GM10248 (cell line): Measurements from ENCODE around the gene PHEX.

Source experiments
- CTCF ChIA-PET: fragments of 300-600 bp; sonication (Branson Sonifier 250); formaldehyde crosslinking; extraction: SDS; loops from one replicate; lab custom pipeline; 2021; ENCODE audit warnings: antibody characterized with exemption; lab: Yijun Ruan, JAX
- POLR2A ChIA-PET: fragments of 350-650 bp; sonication (Branson Sonifier 250); formaldehyde crosslinking; extraction: SDS; loops from one replicate; lab custom pipeline; 2020; ENCODE audit warnings: antibody characterized with exemption; lab: Yijun Ruan, JAX
- DNase-seq: peaks from one replicate; pipeline ENCODE4 v3.0.0; 2012; ENCODE audit errors: extremely low spot score
- TF ChIP-seq, protein P1 (sequence below): IDR thresholded peaks from 2 replicates; pipeline ENCODE4 v1.5.1; 2012; ENCODE audit warnings: mild to moderate bottlenecking, low read depth; ENCODE audit errors: extremely low read depth, missing control alignments, control extremely low read depth

PHEX gene

DNA sequence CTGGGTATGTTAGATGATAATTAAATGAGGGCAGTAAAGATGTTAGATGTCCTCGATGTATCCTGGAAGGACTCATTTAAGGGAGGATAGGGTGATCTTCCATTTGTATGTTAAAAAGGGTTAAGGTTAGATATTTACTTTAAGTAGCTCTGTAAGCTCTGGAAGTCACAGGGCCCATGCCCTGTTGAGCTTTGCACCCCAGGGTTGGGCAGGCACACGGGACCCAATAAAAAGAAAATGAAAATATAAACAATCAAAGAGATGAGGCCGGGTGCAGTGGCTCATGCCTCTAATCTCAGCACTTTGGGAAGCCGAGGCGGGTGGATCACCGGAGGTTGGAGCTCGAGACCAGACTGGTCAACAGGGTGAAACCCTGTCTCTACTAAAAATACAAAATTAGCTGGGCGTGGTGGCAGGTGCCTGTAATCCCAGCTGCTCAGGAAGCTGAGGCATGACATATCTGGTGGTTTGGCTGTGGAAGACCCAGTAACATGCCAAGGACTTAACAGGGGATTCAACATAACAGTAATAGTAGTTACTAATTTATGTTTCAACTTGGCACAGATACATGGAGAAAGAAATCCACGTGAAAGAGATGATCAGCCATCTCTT, 16.9 kb upstream of the PHEX start:
- DNase-seq = no peak
- TF ChIP-seq, protein P1, sequence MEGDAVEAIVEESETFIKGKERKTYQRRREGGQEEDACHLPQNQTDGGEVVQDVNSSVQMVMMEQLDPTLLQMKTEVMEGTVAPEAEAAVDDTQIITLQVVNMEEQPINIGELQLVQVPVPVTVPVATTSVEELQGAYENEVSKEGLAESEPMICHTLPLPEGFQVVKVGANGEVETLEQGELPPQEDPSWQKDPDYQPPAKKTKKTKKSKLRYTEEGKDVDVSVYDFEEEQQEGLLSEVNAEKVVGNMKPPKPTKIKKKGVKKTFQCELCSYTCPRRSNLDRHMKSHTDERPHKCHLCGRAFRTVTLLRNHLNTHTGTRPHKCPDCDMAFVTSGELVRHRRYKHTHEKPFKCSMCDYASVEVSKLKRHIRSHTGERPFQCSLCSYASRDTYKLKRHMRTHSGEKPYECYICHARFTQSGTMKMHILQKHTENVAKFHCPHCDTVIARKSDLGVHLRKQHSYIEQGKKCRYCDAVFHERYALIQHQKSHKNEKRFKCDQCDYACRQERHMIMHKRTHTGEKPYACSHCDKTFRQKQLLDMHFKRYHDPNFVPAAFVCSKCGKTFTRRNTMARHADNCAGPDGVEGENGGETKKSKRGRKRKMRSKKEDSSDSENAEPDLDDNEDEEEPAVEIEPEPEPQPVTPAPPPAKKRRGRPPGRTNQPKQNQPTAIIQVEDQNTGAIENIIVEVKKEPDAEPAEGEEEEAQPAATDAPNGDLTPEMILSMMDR = no peak
- CTCF ChIA-PET = interaction anchor here (0.9 kb wide), 1 partner anchor 11 kb away, joined by 3 read pairs; no protein-coding TSS in a partner anchor
- POLR2A ChIA-PET = no interaction called here

DNA sequence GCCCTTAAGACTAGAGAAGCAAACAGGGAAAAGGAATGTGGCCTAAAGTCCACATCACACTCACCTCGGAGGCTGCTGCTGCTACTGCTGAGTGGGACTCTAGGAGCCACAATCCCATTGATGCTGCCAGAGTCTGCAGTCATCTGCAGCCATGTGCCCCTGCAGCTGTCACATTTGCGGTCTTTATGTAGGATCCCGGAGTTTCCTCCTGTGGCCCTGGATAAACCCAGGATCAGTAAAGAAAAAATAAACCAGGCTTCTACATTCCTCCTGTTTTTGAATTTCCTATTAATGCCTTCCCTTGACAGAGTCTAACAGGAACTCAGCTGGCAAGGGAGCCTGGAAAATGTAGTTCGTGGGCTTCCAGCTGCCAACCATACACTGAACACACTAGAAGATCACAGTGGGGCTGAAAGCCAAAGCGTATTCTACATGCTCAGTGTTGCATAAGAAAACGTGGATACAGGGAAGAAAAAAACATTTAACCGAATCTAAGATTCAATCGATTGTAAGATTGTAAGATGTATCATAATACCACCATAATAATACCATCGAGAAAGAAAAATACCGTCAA, 10.3 kb upstream of the PHEX start:
- DNase-seq = no peak
- TF ChIP-seq, protein P1 = no peak
- CTCF ChIA-PET = no interaction called here
- POLR2A ChIA-PET = no interaction called here

DNA sequence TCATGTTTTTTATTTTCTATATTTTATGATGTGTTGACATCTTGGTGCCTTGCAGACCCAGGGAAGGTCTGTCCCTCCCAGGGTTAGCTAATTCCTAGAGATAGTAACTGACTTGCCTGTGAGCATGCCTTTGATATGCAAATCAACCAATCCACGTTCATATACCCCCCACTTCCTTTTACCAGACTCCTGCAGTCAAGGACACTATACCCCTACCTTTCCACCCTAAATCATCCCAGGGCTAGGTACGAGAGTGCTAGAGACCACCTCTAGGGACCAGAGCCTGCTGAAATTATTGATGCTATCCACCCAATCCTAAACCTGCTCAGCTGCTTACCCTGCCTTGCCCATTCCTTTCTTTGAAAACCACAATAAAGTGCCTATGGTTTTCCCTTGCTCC, 7.5 kb upstream of the PHEX start:
- ChIA-PET CTCF (no interaction called here), POLR2A (no interaction called here)
- DNase-seq = no peak
- TF ChIP-seq, protein P1 = no peak

- no peak for DNase-seq
- TF ChIP-seq, protein P1 = no peak
- POLR2A ChIA-PET = no interaction called here
- CTCF ChIA-PET = interaction anchor here (1.3 kb wide), 1 partner anchor 40 kb away, joined by 3 read pairs; no protein-coding TSS in a partner anchor
Measured at GRCh38 chrX:22025751-22026150, 6.4 kb upstream of the PHEX start.

- TF ChIP-seq, protein P1 = no peak
- no peak for DNase-seq
- POLR2A ChIA-PET = no interaction called here
- CTCF ChIA-PET = interaction anchor here (0.8 to 1.3 kb wide), 2 partner anchors 11 to 41 kb away, joined by 3 read pairs; no protein-coding TSS in a partner anchor
Measured at GRCh38 chrX:22026731-22027130, 5.4 kb upstream of the PHEX start.

GRCh38 chrX:22032506-22032905, 381 bp downstream of the PHEX start:
- TF ChIP-seq, protein P1 = no peak
- DNase-seq = no peak
- CTCF ChIA-PET = no interaction called here
- POLR2A ChIA-PET = no interaction called here
